Osteoblast (primary cell): Measurements from ENCODE around the gene EYS. TPM values are rescaled to one million over a fixed set of nuclear protein-coding genes. Genes with fewer than 3 reads are reported as not detected.

ENCODE experiments used
- DNase-seq: peaks from one replicate; pipeline ENCODE4 v3.0.0; 2011; ENCODE audit warnings: low spot score, mixed read lengths; ENCODE audit not compliant: insufficient read length; ENCODE audit errors: missing footprints
- H2AFZ ChIP-seq: 2 replicates; pipeline ENCODE4 v1.6.0; 2011; ENCODE audit warnings: mild to moderate bottlenecking, low read length
- H3K27ac ChIP-seq: 2 replicates; pipeline ENCODE4 v1.5.1; 2011; ENCODE audit warnings: mild to moderate bottlenecking, low read depth, low read length, moderate library complexity
- H3K27me3 ChIP-seq: 2 replicates; pipeline ENCODE4 v1.6.0; 2012; ENCODE audit warnings: mild to moderate bottlenecking, control low read depth, inconsistent platforms, low read length, moderate library complexity; ENCODE audit not compliant: insufficient read depth
- H3K36me3 ChIP-seq: 2 replicates; pipeline ENCODE4 v1.5.1; 2011; ENCODE audit warnings: mild to moderate bottlenecking, low read length, control low read depth, moderate library complexity; ENCODE audit not compliant: insufficient read depth
- H3K4me1 ChIP-seq: 2 replicates; pipeline ENCODE4 v1.5.1; 2011; ENCODE audit warnings: mild to moderate bottlenecking, low read length, control low read depth, moderate library complexity; ENCODE audit not compliant: insufficient read depth
- H3K4me2 ChIP-seq: 2 replicates; pipeline ENCODE4 v1.6.0; 2011; ENCODE audit warnings: mild to moderate bottlenecking, low read length; ENCODE audit not compliant: insufficient read depth
- H3K4me3 ChIP-seq: fragments of 200-600 bp; sonication (generic); 3 replicates; pipeline ENCODE4 v1.5.1; 2012; ENCODE audit warnings: mild to moderate bottlenecking, low read length, inconsistent platforms; ENCODE audit not compliant: insufficient read depth
- H3K79me2 ChIP-seq: 2 replicates; pipeline ENCODE4 v1.6.0; 2012; ENCODE audit warnings: mild to moderate bottlenecking, low read length, control low read depth, inconsistent platforms; ENCODE audit not compliant: insufficient read depth
- H3K9me3 ChIP-seq: 2 replicates; pipeline ENCODE4 v1.5.1; 2011; ENCODE audit warnings: low read depth, low read length, control low read depth
- H4K20me1 ChIP-seq: 2 replicates; pipeline ENCODE4 v1.6.0; 2012; ENCODE audit warnings: mild to moderate bottlenecking, low read length, control low read depth; ENCODE audit not compliant: insufficient read depth
- CTCF ChIP-seq: IDR thresholded peaks from 2 replicates; pipeline ENCODE4 v1.5.1; 2011; ENCODE audit warnings: mild to moderate bottlenecking, low read depth, low read length, moderate library complexity; ENCODE audit errors: extremely low read depth
- total RNA-seq: library from RNA; depleted of rRNA; stranded (reverse); fragments of >200 nt; gene quantifications from 2 replicates; pipeline ENCODE4 v1.2.3, GENCODE V29; 2012

EYS gene
- total RNA-seq, 1 donor = under 0.01 TPM

GRCh38 chr6:64973142-64973541, 733.9 kb downstream of the EYS start:
- H3K27me3 ChIP-seq = no peaks in the 10 kb centered on the region
- no peak overlapping the region for H3K4me2 ChIP-seq
- no peak overlapping the region for H2AFZ ChIP-seq
- no peak for TF ChIP-seq CTCF
- H3K79me2 ChIP-seq = no peaks in the 10 kb centered on the region
- no peaks in the 10 kb centered on the region for H3K9me3 ChIP-seq
- no peaks in the 10 kb centered on the region for H3K36me3 ChIP-seq
- no peaks in the 10 kb centered on the region for H4K20me1 ChIP-seq
- DNase-seq = no peak
- no peak overlapping the region for H3K4me3 ChIP-seq
- H3K4me1 ChIP-seq = no peaks in the 10 kb centered on the region
- no peak overlapping the region for H3K27ac ChIP-seq

GRCh38 chr6:64969139-64969538, 737.9 kb downstream of the EYS start:
- TF ChIP-seq CTCF = no peak
- no peak for DNase-seq
- Histone ChIP-seq H3K36me3 (no peaks in the 10 kb centered on the region), H3K79me2 (no peaks in the 10 kb centered on the region), H3K4me2 (no peak overlapping the region), H3K4me3 (no peak overlapping the region), H2AFZ (no peak overlapping the region), H4K20me1 (no peaks in the 10 kb centered on the region), H3K4me1 (no peaks in the 10 kb centered on the region), H3K27me3 (no peaks in the 10 kb centered on the region), H3K9me3 (no peaks in the 10 kb centered on the region), H3K27ac (no peak overlapping the region)

- no peak overlapping the region for H3K4me3 ChIP-seq
- H2AFZ ChIP-seq = no peak overlapping the region
- no peaks in the 10 kb centered on the region for H3K27me3 ChIP-seq
- TF ChIP-seq CTCF = no peak
- H4K20me1 ChIP-seq = no peaks in the 10 kb centered on the region
- no peaks in the 10 kb centered on the region for H3K79me2 ChIP-seq
- H3K27ac ChIP-seq = no peak overlapping the region
- no peak overlapping the region for H3K4me2 ChIP-seq
- H3K9me3 ChIP-seq = no peaks in the 10 kb centered on the region
- H3K4me1 ChIP-seq = no peaks in the 10 kb centered on the region
- no peak for DNase-seq
- no peaks in the 10 kb centered on the region for H3K36me3 ChIP-seq
These were observed 751.6 kb downstream of the EYS start for GRCh38 chr6:64955435-64955848.

GRCh38 chr6:64949257-64949656, 757.8 kb downstream of the EYS start:
- Histone ChIP-seq H2AFZ (no peak overlapping the region), H3K4me1 (no peaks in the 10 kb centered on the region), H3K36me3 (no peaks in the 10 kb centered on the region), H3K79me2 (no peaks in the 10 kb centered on the region), H3K4me3 (no peak overlapping the region), H3K27ac (no peak overlapping the region), H3K4me2 (no peak overlapping the region), H3K9me3 (peaks cover 2% of the 10 kb centered on the region), H3K27me3 (no peaks in the 10 kb centered on the region), H4K20me1 (no peaks in the 10 kb centered on the region)
- DNase-seq = no peak
- no peak for TF ChIP-seq CTCF
